GM12892 (cell line): ENCODE results near the gene NLGN2.

Experiments
- POLR2A ChIP-seq: IDR thresholded peaks from 2 replicates; pipeline ENCODE4 v1.6.1; 2011; ENCODE audit warnings: low read depth, low read length, control low read depth
- POLR2AphosphoS5 ChIP-seq: IDR thresholded peaks from 2 replicates; pipeline ENCODE4 v1.6.1; 2011; ENCODE audit warnings: low read depth, low read length, control low read depth

DNA sequence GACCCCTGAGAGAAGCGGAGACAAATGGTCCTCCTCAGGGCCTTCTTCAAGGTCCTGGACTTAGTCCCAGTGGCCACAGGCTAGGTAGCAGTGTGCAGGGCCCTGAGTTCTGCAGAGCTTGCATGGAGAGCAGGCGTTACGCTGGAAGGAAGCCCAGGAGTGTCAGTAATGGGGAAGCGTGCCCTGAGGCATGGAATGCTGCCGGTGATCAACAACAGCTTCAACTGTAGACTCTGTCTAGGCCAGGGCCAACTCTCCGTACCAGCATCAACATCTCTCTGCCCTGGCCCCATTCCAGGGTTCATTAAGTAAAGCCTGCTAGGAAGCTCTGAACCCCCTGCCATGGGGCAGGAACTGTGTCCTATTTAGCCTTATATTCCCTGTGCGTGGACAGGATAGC, 27.3 kb upstream of the NLGN2 start:
- TF ChIP-seq POLR2A (no peak), POLR2AphosphoS5 (no peak)
